Ishikawa (cell line): Measurements from ENCODE around the gene FEV.
A peak's percentile ranks its signal among the peaks of the same experiment; 100 is the strongest.

ENCODE experiments used
- CEBPB ChIP-seq: IDR thresholded peaks from 2 replicates; pipeline ENCODE4 v1.6.1; 2012
- CREB1 ChIP-seq: IDR thresholded peaks from 2 replicates; pipeline ENCODE4 v1.6.1; 2012; ENCODE audit warnings: low read depth
- EGR1 ChIP-seq: IDR thresholded peaks from 2 replicates; pipeline ENCODE4 v1.6.1; 2012
- EP300 ChIP-seq: IDR thresholded peaks from 2 replicates; pipeline ENCODE4 v1.6.1; 2012; ENCODE audit warnings: borderline replicate concordance
- FOXM1 ChIP-seq: IDR thresholded peaks from 2 replicates; pipeline ENCODE4 v1.6.1; 2012; ENCODE audit warnings: low read depth, borderline replicate concordance
- NFIC ChIP-seq: IDR thresholded peaks from 2 replicates; pipeline ENCODE4 v1.6.1; 2012
- RAD21 ChIP-seq: IDR thresholded peaks from 2 replicates; pipeline ENCODE4 v1.6.1; 2012; ENCODE audit warnings: low read depth
- TAF1 ChIP-seq: IDR thresholded peaks from 2 replicates; pipeline ENCODE4 v1.6.1; 2012; ENCODE audit warnings: low read depth, mild to moderate bottlenecking
- TCF12 ChIP-seq: IDR thresholded peaks from 2 replicates; pipeline ENCODE4 v1.6.1; 2012; ENCODE audit warnings: low read depth
- TEAD4 ChIP-seq: IDR thresholded peaks from 2 replicates; pipeline ENCODE4 v1.6.1; 2012
- YY1 ChIP-seq: IDR thresholded peaks from 2 replicates; pipeline ENCODE4 v1.6.1; 2012; ENCODE audit warnings: low read depth
- ZBTB7A ChIP-seq: IDR thresholded peaks from 2 replicates; pipeline ENCODE4 v1.6.1; 2012; ENCODE audit warnings: low read depth
- TF ChIP-seq, protein P1 (sequence below): IDR thresholded peaks from 2 replicates; pipeline ENCODE4 v1.6.1; 2012; ENCODE audit warnings: low read depth, mild to moderate bottlenecking
- TF ChIP-seq, protein P2 (sequence below): IDR thresholded peaks from 2 replicates; pipeline ENCODE4 v1.6.1; 2012
- TF ChIP-seq, protein P3 (sequence below): IDR thresholded peaks from 2 replicates; pipeline ENCODE4 v1.6.1; 2012

The FEV gene

DNA sequence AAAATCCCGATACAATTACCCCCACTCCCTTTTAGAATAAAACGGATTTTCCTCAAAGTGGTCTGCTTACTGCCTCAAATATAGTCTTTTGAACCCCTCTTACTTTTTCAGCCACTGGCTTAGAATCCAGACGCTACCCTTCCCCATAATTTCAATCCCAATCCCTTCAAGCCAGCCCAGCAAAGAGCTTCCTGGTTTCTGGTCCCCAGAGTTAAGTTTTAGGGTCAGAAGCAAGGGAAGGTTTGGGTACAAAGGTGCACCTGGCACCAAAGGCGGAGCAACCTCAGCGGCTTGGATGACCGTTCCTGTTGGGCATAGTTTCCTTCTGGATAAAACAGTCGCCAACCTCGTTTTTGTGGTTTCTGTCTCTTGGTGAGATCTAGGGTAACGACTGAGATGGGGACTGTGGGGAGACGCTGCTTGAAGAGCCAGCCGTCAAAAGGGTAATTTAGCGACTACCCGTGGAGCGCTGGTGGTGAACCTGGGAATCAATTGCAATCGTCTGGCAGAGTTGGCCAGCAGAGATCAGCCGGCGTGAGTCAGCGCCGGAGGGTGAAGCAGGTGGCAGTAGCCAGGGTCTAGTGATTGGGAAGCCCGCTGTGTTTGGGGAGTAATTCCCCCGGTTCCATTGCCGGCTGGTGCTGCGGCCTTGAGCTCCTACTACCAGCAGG lies 1.6 kb downstream of the FEV start:
- TF ChIP-seq RAD21 (no peak), EGR1 (no peak), TCF12 (no peak), NFIC (no peak), EP300 (no peak), TEAD4 (no peak), FOXM1 (no peak)
- TF ChIP-seq, protein P1, sequence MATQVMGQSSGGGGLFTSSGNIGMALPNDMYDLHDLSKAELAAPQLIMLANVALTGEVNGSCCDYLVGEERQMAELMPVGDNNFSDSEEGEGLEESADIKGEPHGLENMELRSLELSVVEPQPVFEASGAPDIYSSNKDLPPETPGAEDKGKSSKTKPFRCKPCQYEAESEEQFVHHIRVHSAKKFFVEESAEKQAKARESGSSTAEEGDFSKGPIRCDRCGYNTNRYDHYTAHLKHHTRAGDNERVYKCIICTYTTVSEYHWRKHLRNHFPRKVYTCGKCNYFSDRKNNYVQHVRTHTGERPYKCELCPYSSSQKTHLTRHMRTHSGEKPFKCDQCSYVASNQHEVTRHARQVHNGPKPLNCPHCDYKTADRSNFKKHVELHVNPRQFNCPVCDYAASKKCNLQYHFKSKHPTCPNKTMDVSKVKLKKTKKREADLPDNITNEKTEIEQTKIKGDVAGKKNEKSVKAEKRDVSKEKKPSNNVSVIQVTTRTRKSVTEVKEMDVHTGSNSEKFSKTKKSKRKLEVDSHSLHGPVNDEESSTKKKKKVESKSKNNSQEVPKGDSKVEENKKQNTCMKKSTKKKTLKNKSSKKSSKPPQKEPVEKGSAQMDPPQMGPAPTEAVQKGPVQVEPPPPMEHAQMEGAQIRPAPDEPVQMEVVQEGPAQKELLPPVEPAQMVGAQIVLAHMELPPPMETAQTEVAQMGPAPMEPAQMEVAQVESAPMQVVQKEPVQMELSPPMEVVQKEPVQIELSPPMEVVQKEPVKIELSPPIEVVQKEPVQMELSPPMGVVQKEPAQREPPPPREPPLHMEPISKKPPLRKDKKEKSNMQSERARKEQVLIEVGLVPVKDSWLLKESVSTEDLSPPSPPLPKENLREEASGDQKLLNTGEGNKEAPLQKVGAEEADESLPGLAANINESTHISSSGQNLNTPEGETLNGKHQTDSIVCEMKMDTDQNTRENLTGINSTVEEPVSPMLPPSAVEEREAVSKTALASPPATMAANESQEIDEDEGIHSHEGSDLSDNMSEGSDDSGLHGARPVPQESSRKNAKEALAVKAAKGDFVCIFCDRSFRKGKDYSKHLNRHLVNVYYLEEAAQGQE, result no peak

DNA sequence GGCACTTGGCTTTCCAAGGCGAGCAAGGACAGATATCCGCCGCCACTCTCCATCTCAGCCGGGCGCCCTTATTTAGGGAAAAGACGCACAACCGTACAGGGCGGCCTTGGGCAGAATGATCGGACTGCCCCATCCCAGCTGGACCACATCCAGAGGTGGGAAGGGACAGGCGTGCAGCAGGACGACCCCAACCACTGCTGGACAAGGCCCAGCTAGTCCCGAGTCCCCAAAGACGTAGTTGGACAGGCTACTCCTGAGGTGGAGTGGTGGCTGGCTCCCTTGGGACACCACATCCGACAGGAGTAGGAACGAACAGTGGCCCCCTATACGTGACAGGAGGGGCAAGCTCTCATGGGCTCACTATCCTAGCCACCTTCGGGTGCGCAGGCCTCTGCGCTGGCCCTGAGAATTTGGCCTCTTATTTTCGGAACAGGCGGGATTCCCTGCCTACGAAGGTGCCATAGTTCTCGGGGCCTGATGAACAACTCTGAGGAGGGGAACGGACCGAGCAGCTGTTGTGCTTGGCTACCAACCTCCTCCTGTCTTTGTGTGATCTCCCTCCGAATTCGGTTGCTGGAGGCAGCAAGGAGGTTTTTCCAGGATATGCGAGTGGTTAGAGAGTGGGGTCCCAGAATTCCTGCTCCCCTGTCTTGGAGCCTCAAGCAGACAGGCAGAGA lies 2.3 kb downstream of the FEV start:
- TF ChIP-seq NFIC, result no peak
- TF ChIP-seq, protein P2, sequence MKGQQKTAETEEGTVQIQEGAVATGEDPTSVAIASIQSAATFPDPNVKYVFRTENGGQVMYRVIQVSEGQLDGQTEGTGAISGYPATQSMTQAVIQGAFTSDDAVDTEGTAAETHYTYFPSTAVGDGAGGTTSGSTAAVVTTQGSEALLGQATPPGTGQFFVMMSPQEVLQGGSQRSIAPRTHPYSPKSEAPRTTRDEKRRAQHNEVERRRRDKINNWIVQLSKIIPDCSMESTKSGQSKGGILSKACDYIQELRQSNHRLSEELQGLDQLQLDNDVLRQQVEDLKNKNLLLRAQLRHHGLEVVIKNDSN, result no peak
- no peak for TF ChIP-seq CREB1
- no peak for TF ChIP-seq TEAD4
- no peak for TF ChIP-seq TCF12
- TF ChIP-seq, protein P3, sequence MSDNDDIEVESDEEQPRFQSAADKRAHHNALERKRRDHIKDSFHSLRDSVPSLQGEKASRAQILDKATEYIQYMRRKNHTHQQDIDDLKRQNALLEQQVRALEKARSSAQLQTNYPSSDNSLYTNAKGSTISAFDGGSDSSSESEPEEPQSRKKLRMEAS, result no peak
- TF ChIP-seq EGR1, result no peak
- no peak for TF ChIP-seq TAF1

DNA sequence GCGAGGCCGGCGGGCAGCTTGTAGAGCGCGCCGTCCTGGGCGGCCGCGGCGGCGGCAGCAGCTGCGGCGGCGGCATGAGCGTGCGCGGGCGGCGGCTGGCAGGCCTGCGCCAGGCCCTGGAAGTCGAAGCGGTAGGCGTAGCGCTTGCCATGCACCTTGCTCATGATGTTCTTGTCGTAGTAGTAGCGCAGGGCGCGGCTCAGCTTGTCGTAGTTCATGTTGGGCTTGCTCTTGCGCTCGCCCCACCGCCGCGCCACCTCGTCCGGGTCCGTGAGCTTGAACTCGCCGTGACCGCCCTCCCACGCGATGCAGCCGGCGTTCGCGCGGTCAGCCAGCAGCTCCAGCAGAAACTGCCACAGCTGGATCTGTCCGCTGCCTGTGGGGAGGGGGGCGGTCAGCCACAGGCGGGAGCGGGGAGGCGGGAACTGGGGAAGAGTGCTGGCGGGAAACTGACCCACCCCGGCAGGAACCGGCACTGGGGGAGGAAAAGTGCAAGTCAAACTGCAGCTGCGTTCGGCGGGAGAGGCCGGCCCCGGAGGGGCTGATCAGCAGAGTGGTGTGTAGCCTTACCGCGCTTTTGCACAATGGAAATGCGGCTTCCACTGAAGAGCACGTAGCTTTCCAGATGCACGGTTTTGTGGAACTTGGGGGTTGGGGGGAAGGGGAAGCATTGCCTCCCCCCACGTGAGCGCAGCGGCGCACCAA lies 3.0 kb downstream of the FEV start:
- TF ChIP-seq, protein P1, result no peak
- TF ChIP-seq ZBTB7A, result no peak
- TF ChIP-seq, protein P3, result peak; percentile 51; the same call in 1 of the 2 replicates
- no peak for TF ChIP-seq CEBPB

DNA sequence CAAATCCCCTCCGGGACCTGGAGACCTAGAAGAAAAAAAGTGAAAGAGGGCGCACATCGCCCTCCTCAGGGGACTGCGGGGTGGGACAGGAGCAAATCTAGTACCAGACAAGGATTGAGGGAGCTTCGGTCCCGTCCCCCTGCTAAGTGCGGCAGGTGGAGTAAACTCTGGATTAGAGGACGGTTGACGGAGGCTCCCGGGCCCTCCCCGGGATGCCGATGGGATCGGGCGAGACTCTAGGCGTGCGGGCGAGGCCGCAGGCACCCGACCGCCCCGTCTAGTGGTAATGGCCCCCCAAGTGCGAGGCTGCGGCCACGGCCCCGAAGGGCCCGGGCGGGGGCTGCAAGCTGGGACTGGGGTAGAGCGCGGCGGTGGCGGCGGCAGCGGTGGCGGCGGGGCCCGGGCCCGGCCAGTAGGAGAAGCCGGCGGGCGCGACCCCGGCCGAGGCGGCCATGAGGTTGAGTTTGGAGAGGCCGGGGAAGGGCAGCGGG lies 3.5 kb downstream of the FEV start:
- TF ChIP-seq CREB1 (no peak), CEBPB (no peak), EP300 (no peak), YY1 (no peak), TAF1 (no peak), ZBTB7A (no peak), RAD21 (no peak), EGR1 (no peak), NFIC (no peak)
- TF ChIP-seq, protein P1, result no peak
